HK-2 (cell line): Measurements from ENCODE around the gene PABPC5.

Source experiments
- DNase-seq: peaks from one replicate; pipeline ENCODE4 v3.0.0-alpha.2; 2018; ENCODE audit not compliant: unreplicated experiment

Gene PABPC5

DNA sequence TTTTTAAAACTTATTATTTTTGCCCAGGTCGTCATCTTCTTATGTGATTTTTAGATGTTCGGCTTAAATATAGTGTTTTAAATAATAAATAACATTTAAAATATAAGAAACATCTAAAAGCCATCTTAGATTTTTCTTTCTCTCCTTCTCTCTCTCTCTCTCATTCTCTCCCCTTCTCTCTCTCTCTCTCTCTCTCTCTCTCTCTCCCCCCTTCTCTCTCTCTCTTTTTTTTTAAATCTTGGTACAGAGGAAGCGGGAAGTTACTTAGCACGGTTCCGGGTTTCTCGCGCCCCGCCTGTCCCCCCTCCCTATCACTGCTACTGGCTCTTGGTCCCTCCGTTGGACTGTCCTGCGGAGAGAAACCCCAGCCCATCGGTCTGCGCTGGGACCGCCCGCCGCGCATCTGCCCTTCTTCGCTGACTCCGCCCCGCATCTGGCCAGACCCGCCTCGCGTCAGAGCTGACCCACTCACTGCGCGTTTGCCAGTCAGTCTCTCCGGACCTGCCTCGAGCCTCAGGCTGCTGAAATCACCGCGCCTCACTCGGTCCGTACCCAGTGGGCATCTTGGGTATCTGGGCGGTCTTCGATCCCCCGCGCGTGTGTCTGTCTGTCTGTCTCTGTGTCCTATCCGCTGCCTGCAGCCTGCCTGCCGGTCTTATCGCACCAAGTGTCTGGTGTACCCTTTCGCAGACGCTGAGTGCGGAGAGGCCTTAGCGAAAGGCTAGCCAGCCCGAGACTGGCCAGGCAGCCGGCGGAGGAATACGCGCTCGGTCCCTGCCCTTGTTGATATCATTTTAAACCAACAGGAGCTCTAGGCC is at the start of gene PABPC5:
Gene PABPC5, plus strand, starts transcription at position 489 of the 818 bp plus-strand sequence. CDS start 739 bp downstream, outside the sequence.
- DNase-seq = no peak

DNA sequence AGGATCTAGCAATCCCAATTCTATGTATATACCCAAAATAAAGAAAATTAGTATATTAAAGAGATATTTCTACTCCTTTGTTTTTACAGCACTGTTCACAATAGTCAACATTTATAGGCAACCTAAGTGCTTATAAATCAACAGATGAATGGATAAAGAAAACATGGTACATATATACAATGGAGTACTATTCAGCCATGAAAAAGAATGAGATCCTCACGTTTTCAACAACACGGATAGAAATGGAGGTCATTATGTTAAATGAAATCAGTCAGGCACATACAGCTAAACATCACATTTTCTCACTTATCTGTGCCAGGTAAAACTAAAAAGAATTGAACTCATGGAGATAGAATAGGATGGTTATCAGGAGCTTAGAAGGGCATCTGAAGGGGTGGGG is 45.6 kb upstream of the PABPC5 start:
- DNase-seq = no peak

DNA sequence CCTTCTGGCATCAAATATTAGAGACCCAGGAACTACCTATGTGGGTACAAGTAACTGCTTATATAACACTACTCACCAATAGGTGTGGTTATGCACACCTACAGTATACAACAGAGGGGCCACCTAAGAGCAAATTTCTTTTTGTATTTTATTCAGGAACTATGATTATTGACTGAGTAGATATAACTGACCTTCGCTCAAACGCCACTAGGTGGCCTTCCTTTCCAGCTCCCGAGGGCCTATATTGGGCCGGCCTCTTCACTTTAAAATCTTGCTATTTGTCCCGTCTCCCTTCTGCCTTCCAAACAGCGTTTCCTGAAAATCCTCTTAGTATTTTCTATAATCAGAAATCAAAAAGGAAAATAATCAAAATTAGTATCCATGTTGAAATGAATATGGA is 19.9 kb upstream of the PABPC5 start:
- DNase-seq = peak; percentile 7

DNA sequence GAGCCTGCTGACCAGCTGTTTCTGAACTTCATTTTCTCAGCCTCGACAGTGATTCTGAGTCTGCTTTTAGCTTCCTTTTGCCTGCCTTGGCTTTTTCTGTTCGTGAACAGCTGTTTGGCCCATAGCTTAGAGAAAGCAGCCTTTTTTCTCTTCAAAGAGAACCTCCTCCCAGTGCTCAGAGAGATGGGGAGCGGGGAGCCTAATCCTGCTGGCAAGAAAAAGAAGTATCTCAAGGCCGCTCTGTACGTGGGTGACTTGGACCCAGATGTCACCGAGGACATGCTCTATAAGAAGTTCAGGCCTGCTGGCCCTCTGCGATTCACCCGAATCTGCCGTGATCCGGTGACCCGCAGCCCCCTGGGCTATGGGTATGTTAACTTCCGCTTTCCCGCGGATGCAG is 756 bp downstream of the PABPC5 start:
- no peak for DNase-seq
